Retina (tissue), 1 donor: Measurements from ENCODE around the gene HS3ST4.
"Not testable (repeated sequence)": the region's sequence is repeated elsewhere in the genome, so short reads cannot be mapped to it uniquely, and the experiment has no call there.

ENCODE experiments used
- DNase-seq: peaks from one replicate; pipeline ENCODE4 v3.0.0-alpha.2; 2016

The HS3ST4 gene

DNA sequence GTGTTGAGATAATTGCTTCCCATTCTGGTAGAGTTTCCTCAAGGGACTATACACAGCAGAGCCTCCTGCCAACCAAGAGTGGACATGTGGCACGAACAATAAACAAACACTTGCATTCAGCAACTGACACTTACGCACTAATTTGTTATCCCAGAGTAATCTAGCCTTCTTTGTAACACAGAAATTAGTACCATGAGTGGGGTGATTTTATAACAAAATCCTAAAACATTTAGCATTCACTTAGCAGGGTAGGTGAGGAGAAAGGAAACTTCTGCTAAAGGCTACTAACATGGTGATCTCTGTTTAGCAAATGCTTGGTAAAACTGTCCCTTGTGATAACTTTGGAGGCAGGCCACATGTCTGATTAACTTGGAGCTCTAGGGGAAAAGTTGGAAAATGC is 325.2 kb downstream of the HS3ST4 start:
- no peak for DNase-seq

DNA sequence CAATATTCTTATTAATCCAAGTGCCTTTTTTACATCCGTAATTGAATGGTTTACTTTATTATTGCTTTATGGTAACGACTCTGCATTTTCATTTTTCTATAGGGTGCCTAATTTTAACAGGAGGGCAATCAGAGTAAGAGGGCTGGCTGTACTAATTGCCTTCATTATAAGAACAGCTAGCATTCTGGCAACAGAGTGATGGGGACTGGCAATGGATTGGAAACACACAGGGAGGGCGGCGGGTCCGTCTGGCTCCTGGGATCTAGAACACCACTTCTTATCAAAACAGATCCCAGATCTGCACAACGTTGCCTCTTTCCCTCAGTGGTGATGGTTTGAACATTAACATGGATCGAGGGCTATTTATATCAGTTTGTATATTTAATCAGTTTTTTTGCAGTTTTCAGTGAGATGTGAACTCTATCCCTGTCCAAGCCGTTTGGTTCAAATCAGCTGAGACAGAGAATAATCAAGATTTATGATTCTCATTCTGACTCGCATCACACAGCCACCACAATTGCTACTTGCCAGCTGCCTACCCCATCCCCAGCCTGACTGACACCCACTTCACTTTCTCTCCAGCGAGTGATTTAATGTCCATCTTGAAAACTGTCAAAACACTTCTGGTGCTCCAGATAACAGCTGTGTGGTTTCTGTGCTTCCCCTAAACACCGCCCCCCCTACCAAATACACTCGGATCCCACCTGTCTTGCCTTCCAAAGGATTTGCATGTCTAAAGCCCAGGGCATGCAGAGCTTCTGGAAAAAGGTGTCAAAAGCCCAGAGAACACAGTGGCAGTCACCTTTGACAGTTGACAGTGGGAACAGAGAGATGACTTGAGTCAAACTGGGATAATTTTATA is 327.9 kb downstream of the HS3ST4 start:
- DNase-seq: peak; percentile 21

DNA sequence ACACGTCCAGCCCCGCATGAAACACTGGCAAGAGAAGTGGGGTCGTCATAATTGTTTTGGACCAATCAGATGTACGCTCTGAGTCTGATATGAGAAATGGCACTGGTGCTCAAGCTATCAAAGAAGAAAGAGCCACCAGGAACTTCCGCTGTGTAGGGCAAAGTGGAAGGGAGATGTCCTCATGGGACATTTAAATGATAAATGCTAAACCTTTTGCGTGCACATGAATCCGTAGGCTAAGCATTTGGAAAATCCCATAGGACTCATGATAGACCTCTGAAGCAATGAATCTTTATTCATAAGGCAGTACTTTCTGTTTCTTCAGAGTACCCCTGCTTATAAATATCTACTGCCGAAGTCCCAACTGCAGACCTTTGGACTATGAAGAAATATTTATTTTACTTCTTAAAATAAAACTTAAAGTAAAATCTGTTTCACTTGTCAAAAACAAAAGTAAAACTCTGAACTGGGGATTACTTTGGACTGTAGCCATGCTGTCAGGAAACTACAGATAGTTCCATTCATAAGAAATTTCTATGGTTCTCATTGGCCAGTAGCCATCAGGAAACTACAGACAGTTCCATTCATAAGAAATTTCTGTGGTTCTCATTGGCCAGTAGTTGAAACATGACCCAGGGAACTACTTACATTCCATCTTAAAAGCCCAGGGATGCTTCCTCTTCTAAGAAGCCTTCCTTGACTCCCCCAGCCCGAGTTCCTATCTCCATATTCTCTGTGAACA is 335.1 kb downstream of the HS3ST4 start:
- no peak for DNase-seq

DNA sequence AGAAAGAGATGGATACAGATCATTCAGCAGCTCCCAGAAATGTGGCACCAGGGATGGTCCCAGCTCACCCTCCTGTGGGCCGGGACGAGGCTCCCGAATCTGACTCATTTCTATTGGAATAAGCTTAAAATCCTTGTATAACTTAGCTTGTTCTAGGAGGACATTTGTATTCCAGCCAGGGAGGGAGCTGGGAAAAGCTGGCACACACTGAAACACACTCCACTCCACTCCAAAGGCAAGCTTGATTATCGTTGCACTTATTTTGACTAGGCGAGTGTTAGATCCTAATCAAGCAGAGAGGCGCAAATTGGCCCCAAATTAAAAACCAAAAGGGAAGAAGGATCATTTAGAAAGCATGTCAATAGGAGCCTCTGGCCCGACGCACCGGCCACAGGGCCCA is 339.5 kb downstream of the HS3ST4 start:
- no peak for DNase-seq

DNA sequence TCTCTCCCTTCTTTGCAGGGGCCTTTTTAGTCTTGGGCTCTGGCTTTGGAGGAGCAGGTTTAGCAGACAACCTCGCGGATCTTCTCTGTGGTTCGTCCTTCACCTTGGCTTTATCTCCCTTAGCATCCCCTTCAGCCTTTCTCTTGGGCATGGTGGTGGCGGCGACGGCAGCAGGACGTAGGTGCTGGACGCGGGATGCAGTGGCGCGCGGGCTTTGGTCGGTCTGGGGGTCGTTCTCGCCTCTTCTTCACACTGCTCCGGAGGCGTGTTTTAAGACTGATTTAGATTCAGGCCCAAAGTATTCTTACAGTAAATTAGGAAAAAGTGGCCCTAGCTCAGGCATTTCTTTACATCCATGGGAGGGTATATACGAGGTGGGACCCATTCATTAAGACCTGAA is 340.9 kb downstream of the HS3ST4 start:
- not testable (repeated sequence) for DNase-seq

DNA sequence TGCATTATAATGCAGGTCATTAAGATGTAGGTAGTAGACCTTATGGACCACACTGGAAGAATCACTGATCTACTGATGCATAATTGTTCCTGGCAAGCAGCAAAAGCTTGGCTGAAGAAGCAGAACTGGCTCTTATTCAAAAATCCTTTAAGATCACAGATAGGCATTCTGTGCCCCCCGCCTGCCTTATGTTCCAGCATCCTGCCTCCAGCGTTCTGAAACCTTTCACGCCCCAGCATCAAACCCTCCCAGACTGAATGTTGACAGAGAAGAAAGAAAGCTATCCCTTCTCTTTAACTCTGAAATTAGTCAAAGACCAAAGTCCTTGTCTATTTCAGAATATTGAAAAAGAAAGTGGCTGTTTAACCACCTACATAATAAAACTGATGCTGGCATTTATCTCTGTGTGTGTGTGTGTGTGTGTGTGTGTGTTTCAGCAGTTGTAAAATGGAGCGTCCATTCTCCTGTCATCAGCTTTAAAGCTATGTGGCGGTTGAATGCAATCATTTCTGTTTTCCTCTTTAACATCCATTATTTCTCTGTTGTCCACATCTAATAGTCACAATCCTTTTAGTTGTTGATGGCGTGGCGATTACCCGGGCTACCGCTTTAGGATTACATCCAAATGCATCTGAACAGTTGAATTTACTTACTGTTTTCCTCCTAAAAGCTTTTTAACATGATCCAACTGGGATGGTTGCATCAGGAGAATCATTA is 350.4 kb downstream of the HS3ST4 start:
- DNase-seq: no peak

DNA sequence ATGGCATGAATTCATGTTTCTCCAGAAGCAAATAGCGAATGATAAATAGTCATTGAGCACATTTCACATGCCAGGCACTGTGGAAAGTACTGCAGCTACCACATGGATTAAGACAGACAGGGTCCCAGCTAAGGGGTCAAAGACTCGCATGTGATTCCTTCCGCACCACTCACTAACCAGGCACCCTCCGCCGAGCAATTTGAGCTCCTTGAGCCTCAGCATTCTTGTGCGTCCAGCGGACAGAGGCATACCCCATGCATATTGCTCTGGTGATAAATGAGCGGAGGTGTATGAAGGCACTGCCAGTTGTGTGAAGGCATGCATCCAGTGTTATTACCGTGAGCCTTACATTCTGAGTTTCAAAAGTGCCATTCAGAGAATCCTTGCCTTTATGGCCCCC is 358.7 kb downstream of the HS3ST4 start:
- peak; percentile 35 for DNase-seq

DNA sequence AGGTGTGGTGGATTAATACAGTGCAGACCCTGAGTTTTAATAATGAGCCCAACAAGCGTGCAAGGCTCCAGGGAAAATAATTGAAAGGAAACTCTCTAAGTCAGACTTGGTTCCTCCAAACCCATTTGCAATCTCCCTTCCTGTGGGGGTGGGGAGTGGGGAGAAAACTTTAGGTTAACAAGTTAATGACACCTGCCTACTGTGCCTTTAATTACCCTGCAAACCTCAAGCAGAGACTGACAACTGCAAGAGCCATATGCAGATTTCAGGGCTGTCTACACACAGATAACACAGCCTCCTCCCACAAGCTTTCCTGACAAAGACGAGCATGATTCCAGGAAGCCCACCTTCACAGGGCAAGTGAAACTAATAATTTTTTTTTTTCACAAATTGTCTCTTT is 359.3 kb downstream of the HS3ST4 start:
- DNase-seq: no peak

DNA sequence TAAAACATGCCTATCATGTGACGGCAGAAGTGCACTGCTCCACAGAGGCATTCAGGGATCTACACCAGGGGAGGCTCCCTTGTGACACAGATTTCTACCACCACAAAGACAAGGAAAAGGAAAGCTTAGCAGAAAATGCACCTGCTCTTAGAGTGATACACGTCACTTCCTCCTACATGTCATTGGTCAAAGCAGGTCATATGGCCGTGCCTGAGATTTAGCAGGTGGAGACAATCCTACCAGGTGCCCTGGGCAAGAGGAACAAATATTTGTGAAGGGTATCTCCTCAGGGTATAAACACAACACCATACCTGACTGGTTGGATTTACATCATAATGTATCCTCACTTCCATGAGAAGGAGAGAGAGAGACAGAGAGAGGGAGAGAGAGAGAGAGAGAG is 362.1 kb downstream of the HS3ST4 start:
- no peak for DNase-seq

DNA sequence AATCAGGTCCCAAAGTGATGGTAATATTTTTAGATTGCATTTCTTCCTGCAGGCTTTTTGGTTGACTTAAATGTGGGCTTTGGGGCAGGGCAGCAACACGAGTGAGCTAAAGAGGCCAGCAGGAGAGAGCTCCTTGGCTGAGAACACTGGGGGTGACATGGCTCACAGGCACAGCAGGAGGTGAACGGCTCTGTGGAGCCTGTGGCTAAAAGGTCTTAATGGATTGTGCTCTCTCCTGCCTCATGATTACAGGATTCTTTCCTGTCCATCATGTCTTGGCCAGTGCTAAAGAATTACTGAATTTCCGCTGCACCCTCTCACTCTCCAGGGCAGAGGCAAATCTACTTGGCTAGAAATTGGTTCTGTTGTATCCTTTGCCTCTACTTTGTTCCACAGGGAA is 366.6 kb downstream of the HS3ST4 start:
- peak; percentile 62 for DNase-seq

DNA sequence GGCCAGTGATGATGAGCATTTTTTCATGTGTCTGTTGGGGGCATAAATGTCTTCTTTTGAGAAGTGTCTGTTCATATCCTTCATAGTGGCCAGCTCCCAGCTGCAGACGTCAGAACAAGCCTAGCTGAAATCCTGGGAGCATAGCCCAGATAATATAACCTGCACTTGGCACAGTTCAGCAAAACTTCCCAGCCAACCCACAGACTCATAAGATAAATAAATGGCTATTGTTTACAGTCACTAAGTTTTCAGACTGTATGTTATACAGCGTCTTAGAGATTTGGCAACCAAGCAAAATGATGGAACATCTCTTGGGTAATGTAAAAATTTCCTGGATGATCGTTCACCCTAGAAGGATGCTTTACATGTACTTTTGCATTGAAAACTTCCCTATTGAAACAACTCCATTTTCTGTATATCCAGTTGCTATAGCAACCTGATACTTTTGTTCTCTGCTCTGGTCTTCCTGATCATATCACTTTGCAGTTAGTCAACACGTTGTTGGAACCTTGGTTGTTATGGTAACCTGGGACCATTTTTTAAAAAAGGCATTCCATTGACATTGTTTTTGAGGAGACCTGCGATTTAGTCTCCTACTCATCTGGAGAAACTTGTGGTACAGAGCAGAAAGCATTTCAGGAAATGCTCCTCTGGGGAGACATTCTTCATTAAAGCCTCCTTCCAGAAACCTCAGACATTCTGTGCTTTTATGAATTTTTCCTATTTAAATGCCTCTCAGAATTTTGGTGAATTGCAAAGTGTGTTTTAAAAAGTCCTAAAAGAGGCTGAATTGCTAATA is 378.7 kb downstream of the HS3ST4 start:
- DNase-seq: no peak

DNA sequence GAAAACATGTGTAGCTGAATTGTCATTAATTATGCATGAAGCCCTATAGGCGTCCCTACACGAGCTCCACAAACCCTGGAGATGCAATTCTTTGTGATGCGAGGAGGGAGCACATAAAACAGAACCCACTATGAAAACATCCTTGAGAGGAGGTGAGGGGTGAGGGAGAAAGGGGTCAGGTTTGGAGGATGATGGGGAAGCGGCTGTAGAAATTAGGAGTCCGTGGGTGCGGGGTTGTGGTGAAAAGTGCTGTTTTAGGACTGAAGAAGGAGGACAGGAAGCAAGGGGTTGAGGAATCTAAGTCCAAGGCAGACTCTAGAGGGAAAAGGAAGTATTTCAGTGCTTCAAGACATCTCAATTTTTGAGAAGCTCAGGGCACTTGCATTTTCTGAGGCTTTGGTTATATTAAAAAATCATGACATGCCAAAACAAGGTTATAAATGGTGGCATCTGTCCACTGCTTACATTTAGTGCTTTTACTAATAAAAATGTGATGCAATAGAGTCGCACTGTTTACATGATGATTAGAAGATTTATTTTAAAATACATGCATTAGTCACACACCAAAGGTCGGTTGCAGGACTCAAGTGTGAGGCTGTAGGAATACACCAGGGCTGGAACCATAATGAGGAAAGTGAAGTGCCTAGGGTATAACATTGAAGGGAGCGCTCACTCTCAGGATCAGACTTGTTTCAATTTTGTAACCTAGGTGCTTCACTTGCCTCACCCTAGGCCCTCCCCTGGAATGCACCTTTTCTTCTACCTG is 379.5 kb downstream of the HS3ST4 start:
- no peak for DNase-seq

DNA sequence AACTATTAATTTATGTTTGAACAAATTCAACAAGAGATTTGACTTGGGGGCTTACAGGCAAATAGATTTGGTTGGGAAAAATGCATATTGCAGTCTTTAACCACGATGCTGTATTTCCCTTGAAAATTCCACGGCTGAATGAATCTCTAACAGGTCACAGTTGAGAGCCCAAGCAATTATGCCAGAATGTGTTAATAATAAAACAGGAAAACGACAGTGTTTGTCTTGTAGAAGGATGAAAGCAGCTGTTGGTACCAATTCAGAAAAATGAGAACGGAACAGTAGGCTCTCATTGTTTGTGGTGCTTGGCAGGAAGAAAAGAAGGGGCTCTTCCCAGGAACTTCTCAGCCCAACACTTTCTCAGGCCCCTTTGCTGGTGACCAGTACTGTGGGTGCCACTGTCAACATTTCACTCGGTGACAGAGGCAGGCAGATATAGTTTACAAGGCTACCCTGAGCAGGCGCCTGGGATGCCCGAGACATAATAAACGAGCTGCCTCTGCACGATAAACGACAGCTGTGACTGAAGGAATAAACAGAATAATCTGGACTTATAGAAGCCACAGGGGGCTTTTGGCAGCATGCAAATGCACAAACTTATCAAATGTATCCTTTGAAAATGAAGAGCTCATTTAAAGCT is 387.1 kb downstream of the HS3ST4 start:
- peak; percentile 71 for DNase-seq

DNA sequence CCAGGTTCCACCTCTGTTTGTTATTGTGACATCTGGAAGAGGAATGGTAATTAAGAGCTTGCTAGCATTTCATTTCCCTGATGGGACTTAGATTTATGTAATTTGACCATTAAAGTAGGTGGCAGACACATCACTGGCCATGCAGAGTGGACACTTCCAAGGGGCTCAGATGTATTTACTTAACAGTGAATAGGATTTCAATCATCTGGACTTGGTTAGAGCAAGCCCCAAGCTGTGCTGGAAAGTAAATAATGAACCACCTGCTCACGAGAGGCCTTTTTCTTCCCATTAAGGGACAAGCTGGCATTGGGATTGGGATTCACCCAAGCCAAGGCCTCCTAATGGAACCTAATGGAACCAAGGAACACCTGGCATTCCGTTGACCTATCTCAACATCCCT is 395.3 kb downstream of the HS3ST4 start:
- no peak for DNase-seq

DNA sequence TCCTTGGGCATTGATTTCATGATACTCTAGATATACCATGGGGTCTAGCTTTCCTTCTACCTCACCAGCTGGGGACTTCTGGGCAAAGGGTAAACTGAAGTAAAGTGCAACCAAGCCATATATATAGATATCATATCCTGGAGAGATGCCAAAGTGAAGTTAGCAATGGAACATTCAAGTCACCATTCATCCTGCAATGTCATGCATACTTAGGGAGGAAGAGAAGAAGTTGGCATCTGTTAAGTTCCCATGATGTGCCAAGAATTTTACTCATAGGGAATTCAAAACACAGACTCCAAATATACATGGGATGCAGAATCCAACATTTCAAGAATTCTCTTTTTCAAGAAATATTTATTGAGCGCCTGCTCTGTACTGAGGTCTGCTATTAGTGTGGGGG is 399.8 kb downstream of the HS3ST4 start:
- no peak for DNase-seq

DNA sequence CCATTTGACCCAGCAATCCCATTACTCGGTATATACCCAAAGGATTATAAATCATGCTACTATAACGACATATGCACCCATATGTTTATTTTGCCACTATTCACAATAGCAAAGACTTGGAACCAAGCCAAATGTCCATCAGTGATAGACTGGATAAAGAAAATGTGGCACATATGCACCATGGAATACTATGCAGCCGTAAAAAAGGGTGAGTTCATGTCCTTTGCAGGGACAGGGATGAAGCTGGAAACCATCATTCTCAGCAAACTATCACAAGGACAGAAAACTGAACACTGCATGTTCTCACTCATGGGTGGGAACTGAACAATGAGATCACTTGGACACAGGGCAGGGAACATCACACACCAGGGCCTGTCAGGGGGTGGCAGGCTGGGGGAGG is 406.4 kb downstream of the HS3ST4 start:
- DNase-seq: not testable (repeated sequence)

DNA sequence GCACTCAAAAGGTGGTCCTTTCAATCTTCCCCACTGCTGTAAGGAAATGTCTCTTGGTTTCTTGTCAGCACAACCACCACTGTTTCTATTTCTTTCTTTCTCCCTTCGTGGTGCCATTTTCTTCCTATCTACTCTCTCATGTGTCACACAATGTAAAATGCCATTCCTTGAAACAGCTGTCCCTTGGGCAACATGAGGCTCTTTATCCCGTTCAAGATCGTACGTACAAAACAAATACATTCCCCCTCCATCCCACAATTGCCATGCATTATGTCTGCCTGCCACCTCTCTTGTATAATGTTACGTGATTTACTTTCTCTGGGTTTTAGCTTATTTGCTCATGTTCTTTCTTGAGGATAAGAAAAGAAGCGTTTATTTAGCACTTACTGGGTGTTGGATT is 410.6 kb downstream of the HS3ST4 start:
- DNase-seq: no peak

DNA sequence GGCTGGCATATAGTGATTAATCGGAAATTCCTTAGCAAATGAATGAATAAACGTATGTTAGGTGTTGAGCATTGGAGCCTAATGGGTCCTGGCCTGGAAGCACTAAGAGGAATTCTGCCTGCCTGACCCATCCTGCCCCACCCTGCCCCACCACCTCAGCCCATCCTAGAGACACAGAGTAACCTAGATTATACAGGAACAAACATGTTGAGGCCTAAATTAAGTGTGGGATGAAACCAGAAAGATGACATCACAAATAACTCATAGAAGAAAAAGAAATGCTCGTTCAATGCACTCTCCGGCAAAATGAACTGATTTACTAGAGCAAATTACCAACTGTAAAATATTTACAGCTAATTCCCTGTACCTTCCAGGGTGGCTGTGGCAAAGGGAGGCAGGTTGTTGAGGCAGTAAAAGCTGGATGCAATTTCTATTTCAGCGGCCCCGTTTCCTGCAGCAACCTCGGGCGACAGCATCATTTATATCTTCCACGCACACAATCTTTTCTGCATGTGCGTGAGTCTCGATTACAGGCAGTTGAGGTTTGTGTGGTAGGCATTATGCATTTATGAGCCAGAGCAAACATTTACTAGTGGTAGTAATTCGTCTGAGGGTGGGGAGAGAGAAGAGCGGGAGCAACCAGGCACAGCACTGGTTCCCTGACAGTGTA is 417.2 kb downstream of the HS3ST4 start:
- no peak for DNase-seq

DNA sequence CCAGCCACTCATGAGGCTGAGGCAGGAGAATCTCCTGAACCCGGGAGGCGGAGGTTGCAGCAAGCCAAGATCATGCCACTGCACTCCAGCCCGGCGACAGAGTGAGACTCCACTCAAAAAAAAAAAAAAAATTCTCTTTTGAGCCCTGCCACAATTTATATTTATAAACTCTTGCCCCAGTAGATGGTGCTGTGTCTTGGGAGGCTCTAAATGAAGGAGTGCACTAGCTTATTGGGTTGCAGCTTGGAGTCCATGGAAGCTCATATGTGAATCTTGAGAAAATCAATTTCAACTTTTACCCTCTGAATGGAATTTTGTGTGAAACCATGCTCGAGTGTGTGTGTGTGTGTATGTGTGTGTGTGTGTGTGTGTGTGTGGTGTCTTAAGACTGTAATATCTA is 420.1 kb downstream of the HS3ST4 start:
- DNase-seq: no peak

DNA sequence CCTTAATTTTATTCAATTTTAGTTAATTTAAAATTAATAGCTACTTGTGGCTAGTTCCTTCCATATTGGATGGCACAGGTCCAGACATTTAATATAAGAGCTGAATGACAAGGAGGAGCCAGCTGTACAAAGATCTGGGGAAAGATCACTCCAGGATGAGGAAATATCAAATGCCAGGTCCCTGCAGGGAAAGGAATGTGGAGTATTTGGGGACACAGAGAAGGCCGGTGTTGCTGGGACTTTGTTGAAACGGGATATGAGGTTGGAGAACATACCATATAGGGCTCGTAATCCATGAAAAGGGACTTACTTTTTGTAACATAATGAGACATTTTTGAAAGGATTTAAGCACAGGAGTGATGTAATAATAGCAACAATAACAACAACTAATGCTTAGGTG is 426.8 kb downstream of the HS3ST4 start:
- no peak for DNase-seq

DNA sequence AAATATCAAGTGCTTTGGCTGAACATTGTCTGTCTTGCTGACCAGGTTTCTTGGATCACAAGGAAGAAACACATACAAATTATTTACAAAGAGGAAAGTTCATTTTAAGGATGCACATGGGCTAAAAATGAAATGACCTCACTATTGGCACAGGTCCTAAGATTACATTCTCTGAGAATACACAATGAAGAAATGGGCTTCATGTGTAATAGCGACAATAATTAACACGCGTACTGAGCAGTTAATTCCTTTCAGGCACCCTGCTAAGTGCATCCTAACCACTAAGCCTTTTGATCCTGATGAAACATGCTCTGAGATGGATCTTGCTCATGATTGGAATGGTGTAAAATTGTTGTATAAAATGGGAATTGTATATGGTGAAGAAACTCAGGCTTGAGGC is 429.0 kb downstream of the HS3ST4 start:
- no peak for DNase-seq
